OCI-LY3 (cell line): ENCODE results near the gene RPUSD1.

Source experiments
- EZH2phosphoT487 ChIP-seq: fragments of 200-600 bp; shearing (Covaris generic); IDR thresholded peaks from 2 replicates; pipeline ENCODE4 v1.6.1; 2018; ENCODE audit warnings: antibody characterized with exemption, mixed run types, low read depth
- TF ChIP-seq, protein P1 (sequence below): fragments of 200-600, 300-600 bp; sonication (generic); IDR thresholded peaks from 2 replicates; pipeline ENCODE4 v1.5.1; 2014; ENCODE audit warnings: antibody characterized with exemption, low read length, low read depth

DNA sequence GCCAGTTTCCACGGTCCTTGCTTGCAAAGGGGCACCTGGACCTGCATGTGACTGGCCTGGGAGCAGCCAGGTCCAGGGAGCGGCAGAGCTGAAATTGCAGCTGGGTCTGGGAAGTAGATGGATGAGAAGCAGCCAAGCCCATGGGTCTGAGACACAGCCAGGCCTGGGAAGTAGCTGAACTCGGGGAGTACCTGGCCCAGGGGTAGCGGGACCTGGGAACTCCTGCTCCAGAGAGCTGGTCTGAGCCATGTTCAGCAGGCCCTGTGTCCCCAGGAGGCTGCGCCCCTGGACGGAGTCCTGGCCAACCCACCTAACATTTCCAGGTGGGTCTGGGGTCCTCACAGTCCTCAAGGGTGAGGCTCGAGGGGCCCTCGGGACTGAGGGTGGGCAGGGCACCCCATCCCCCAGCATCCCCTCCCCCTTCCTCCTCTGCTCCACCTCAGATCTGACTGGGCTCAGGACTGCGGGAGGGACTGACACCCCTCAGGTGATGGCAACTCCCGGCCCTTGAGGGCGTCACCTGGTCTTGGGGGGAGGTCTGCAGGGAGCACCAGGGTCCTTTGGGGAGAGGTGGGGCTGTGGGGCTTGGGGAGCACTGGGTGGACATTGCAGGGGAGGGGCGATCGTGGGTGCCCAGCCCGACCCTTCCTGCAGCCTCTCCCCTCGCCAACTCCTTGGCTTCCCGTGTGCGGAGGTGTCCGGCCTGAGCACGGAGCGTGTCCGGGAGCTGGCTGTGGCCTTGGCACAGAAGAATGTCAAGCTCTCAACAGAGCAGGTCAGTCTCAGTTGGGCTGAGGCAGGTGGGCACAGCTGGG is 24.6 kb downstream of the RPUSD1 start:
- TF ChIP-seq, protein P1, sequence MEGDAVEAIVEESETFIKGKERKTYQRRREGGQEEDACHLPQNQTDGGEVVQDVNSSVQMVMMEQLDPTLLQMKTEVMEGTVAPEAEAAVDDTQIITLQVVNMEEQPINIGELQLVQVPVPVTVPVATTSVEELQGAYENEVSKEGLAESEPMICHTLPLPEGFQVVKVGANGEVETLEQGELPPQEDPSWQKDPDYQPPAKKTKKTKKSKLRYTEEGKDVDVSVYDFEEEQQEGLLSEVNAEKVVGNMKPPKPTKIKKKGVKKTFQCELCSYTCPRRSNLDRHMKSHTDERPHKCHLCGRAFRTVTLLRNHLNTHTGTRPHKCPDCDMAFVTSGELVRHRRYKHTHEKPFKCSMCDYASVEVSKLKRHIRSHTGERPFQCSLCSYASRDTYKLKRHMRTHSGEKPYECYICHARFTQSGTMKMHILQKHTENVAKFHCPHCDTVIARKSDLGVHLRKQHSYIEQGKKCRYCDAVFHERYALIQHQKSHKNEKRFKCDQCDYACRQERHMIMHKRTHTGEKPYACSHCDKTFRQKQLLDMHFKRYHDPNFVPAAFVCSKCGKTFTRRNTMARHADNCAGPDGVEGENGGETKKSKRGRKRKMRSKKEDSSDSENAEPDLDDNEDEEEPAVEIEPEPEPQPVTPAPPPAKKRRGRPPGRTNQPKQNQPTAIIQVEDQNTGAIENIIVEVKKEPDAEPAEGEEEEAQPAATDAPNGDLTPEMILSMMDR, result no peak
- TF ChIP-seq EZH2phosphoT487, result no peak
